GM12874 (cell line): ENCODE results near the gene LPP.

ENCODE experiments used
- TF ChIP-seq, protein P1 (sequence below): IDR thresholded peaks from 2 replicates; pipeline ENCODE4 v1.5.1; 2011; ENCODE audit warnings: low read depth, mild to moderate bottlenecking, control low read depth, low read length, moderate library complexity; ENCODE audit not compliant: insufficient read depth

The LPP gene

DNA sequence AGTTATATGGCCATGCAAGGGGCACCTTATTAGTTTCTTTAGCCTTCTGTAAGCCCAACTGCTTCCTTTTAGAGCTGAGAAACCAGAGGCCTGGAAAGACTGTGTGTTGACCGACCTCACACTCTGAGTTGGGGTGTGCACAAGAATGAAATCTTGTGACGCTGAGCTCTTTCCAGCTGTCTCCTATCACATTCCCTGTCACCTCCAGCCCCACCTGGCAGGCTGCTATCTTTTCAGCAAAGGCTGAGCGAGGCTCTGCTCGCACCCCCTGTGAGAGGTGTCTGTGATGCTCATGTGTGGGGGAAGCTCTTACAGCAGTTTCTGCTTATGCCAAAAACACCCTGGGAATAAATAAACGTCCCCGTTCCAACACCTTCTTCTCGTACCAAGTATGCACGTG, 27.0 kb upstream of the LPP start:
- TF ChIP-seq, protein P1, sequence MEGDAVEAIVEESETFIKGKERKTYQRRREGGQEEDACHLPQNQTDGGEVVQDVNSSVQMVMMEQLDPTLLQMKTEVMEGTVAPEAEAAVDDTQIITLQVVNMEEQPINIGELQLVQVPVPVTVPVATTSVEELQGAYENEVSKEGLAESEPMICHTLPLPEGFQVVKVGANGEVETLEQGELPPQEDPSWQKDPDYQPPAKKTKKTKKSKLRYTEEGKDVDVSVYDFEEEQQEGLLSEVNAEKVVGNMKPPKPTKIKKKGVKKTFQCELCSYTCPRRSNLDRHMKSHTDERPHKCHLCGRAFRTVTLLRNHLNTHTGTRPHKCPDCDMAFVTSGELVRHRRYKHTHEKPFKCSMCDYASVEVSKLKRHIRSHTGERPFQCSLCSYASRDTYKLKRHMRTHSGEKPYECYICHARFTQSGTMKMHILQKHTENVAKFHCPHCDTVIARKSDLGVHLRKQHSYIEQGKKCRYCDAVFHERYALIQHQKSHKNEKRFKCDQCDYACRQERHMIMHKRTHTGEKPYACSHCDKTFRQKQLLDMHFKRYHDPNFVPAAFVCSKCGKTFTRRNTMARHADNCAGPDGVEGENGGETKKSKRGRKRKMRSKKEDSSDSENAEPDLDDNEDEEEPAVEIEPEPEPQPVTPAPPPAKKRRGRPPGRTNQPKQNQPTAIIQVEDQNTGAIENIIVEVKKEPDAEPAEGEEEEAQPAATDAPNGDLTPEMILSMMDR = no peak

DNA sequence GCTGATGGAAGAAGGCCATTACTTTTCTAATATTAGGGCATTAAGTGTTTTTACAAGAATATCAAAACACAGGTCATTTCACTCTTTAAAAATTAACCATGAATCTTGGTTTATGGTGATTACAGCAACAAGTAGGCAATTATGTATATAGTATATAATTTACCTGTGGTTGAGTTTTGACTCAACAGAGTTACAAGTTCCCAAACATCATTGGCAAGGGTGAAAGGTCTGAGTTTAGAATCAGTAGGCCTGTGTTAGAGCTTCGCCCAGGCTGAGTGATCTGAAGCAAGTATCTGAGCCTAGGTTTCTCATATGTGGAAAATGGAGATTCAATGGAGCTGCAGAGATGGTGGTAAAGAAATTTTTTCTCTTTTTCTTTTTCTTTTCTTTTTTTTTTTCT, 25.1 kb upstream of the LPP start:
- TF ChIP-seq, protein P1 = no peak

DNA sequence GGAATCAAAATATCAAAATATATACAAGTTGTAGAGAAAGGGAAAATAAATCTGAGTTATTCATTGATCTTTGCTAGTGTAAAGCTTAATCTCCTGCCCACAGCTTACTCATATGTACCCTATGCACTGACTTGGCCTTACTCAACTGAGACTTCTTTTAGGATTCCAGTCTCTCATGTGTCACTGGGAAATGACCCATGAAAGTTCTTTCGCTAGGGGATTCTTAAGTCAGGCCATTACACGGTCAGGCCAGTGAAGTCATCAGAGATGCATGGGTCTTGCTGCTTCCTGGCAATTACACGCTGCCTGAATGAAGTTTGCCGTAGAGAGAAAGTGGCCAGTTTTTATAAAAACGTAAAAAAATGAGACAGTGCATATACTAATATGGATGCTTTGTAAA, 20.7 kb upstream of the LPP start:
- TF ChIP-seq, protein P1 = no peak

DNA sequence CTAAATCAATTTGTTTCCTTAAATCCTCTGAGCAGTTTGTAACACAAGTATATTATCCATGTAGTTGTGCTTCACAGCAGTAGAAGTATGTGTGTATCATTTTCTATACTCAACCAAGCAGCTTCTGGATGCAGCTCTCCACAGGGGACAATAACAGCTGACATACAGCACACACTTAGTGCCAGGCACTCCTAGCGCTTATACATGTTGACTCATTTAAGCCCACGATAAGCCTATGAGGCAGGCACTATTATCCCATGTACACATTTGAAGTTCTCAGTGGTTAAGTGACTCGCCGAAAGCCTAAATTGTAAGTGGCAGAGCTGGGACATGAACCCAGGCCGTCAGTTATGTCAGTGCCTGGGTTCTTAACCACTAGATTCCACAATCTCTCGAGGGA, 20.3 kb upstream of the LPP start:
- TF ChIP-seq, protein P1 = no peak

DNA sequence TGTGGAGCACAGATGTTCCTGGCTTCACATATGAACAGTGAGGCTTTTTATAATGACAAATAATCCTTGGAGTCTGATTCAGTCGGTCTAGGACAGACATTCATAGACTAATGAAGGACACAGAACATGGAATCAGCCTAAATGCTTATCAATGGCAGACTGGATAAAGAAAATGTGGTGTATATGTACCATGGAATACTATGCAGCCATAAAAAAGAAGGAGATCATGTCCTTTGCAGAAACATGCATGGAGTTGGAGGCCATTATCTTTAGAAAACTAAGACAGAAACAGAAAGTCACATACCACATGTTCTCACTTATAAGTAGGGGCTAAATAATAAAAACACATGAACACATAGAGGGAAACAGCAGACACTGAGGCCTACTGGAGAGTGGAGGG, 19.9 kb upstream of the LPP start:
- TF ChIP-seq, protein P1 = no peak

DNA sequence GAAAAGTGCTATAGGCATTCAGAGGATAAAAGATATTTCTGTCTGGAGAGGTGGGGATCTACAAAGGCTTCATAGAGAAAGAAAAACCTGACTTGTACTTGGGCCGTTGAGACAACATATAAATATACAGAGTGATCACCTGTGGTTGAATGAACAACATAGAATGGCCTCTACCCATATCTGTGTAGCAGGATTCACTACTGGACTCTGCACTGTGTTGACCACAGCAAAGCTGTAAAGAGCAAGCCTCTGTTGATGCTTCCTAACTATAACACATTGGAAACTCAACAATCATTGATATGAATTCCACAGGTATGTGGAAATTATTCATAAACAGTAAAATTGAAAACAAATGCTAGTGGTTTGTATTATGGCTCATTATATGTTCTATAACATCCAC, 19.1 kb upstream of the LPP start:
- TF ChIP-seq, protein P1 = no peak

DNA sequence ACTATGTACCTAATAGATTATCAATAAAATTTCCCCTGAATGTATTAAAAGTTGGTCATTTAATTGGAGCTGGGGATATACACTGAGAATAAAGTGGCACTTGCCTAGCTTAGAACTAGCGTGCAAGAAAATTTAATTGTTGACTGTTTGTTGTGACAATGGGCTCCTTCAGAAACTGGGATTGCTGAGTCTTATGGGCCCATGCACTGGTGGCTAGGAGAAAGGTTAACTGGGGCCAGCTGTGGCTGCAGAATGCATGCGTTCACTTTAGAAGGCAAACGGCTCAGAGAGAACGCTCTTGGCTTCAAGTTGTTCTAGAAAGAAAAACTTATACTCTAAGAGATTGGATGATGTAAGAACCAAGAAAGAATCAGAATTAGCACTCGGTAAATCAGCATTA, 18.7 kb upstream of the LPP start:
- TF ChIP-seq, protein P1 = no peak

DNA sequence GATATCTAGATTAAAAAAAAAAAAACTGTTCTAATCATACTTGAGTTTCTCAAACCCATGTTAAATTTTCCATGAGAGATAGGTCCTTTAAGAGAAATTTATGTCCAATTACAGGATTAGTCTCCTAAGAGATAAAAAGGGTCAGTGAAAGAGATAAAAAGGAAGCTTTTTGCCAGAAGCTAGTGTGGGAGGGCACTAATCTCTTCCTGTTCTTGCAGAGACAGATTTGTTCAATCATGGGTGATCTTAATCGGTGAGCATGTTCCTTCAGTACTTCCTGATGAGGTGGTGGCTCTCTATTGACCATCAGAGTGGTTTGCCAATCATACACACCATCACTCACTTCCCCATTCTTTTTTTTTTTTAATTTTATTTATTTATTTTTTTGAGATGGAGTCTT, 16.9 kb upstream of the LPP start:
- TF ChIP-seq, protein P1 = no peak
